ENCODE results near the gene RASA3.

RASA3 gene

GRCh38 chr13:113981194-113981605, 151.2 kb downstream of the RASA3 start:
- Histone ChIP-seq H3K27me3 (ENCODE audit: insufficient read depth, low read length) (no peaks in the 10 kb centered on the region), H3K4me1 (ENCODE audit: insufficient read depth, low read length) (peaks cover 4% of the 10 kb centered on the region), H3K4me3 (ENCODE audit: low read length) (no peak overlapping the region), H2AFZ (ENCODE audit: low read depth, low read length) (no peak overlapping the region), H3K9me3 (ENCODE audit: low read length) (no peaks in the 10 kb centered on the region), H3K36me3 (ENCODE audit: insufficient read depth, low read length) (peaks cover 46% of the 10 kb centered on the region)

- no peaks in the 10 kb centered on the region for H3K9me3 ChIP-seq (ENCODE audit: low read length)
- no peaks in the 10 kb centered on the region for H3K27me3 ChIP-seq (ENCODE audit: insufficient read depth, low read length)
- peaks cover 46% of the 10 kb centered on the region for H3K36me3 ChIP-seq (ENCODE audit: insufficient read depth, low read length)
- H3K4me3 ChIP-seq (ENCODE audit: low read length) = no peak overlapping the region
- no peak overlapping the region for H2AFZ ChIP-seq (ENCODE audit: low read depth, low read length)
- H3K4me1 ChIP-seq (ENCODE audit: insufficient read depth, low read length) = peaks cover 4% of the 10 kb centered on the region
Measured at GRCh38 chr13:113980489-113981064, 151.8 kb downstream of the RASA3 start.

- no peak overlapping the region for H3K4me3 ChIP-seq (ENCODE audit: low read length)
- H3K4me1 ChIP-seq (ENCODE audit: insufficient read depth, low read length) = peaks cover 4% of the 10 kb centered on the region
- H3K27me3 ChIP-seq (ENCODE audit: insufficient read depth, low read length) = no peaks in the 10 kb centered on the region
- H2AFZ ChIP-seq (ENCODE audit: low read depth, low read length) = no peak overlapping the region
- H3K36me3 ChIP-seq (ENCODE audit: insufficient read depth, low read length) = peaks cover 52% of the 10 kb centered on the region
- no peaks in the 10 kb centered on the region for H3K9me3 ChIP-seq (ENCODE audit: low read length)
Measured at GRCh38 chr13:113979791-113980471, 152.5 kb downstream of the RASA3 start.

DNA sequence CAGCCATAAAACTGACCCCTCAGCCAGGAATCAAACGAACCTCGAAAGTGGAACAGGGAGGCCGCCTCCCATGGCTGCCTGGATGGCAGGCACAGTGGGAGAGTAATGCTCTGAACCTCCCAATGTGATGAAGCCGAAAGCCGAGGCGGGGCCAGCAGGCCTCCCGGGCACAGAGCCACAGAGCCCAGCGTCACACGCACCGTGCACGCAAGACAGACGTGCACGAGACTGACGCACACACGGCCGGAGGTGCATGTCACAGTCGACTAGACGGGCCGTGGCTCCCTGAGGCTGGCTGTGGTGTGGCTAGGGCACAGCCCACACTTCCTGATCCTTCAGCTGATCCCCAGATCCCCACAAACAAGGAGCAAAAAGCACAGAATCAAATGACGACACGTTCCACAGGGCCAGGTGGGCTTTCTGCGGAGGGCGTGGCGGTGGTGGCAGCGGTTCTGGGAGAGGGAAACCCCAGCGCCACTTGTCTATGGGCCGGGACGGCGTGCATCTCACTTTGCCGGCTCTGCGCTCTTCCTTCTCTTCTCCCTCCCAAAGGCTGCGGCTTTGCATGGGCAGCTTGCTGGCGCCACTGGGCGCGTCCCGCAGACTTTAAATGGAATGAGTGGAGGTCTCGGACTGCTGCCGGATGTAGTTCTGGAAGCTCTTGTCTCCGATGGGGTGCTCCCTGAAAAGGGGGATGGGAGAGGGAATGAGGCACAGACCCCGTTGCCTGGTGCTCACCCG, 153.5 kb downstream of the RASA3 start:
- peaks cover 3% of the 10 kb centered on the region for H3K9me3 ChIP-seq (ENCODE audit: low read length)
- H3K36me3 ChIP-seq (ENCODE audit: insufficient read depth, low read length) = peaks cover 56% of the 10 kb centered on the region
- H3K27me3 ChIP-seq (ENCODE audit: insufficient read depth, low read length) = no peaks in the 10 kb centered on the region
- no peak overlapping the region for H2AFZ ChIP-seq (ENCODE audit: low read depth, low read length)
- peaks cover 4% of the 10 kb centered on the region for H3K4me1 ChIP-seq (ENCODE audit: insufficient read depth, low read length)
- H3K4me3 ChIP-seq (ENCODE audit: low read length) = no peak overlapping the region

- H3K27me3 ChIP-seq (ENCODE audit: insufficient read depth, low read length) = no peaks in the 10 kb centered on the region
- H2AFZ ChIP-seq (ENCODE audit: low read depth, low read length) = no peak overlapping the region
- H3K36me3 ChIP-seq (ENCODE audit: insufficient read depth, low read length) = peaks cover 56% of the 10 kb centered on the region
- peaks cover 3% of the 10 kb centered on the region for H3K9me3 ChIP-seq (ENCODE audit: low read length)
- H3K4me3 ChIP-seq (ENCODE audit: low read length) = no peak overlapping the region
- H3K4me1 ChIP-seq (ENCODE audit: insufficient read depth, low read length) = peaks cover 4% of the 10 kb centered on the region
Measured at GRCh38 chr13:113977976-113978375, 154.4 kb downstream of the RASA3 start.

GRCh38 chr13:113976711-113977684, 155.4 kb downstream of the RASA3 start:
- H2AFZ ChIP-seq (ENCODE audit: low read depth, low read length) = no peak overlapping the region
- no peaks in the 10 kb centered on the region for H3K27me3 ChIP-seq (ENCODE audit: insufficient read depth, low read length)
- H3K4me3 ChIP-seq (ENCODE audit: low read length) = no peak overlapping the region
- peaks cover 49% of the 10 kb centered on the region for H3K36me3 ChIP-seq (ENCODE audit: insufficient read depth, low read length)
- peaks cover 4% of the 10 kb centered on the region for H3K4me1 ChIP-seq (ENCODE audit: insufficient read depth, low read length)
- H3K9me3 ChIP-seq (ENCODE audit: low read length) = peaks cover 3% of the 10 kb centered on the region

GRCh38 chr13:113975416-113975815, 157.0 kb downstream of the RASA3 start:
- no peaks in the 10 kb centered on the region for H3K27me3 ChIP-seq (ENCODE audit: insufficient read depth, low read length)
- peaks cover 37% of the 10 kb centered on the region for H3K36me3 ChIP-seq (ENCODE audit: insufficient read depth, low read length)
- peaks cover 4% of the 10 kb centered on the region for H3K4me1 ChIP-seq (ENCODE audit: insufficient read depth, low read length)

GRCh38 chr13:113974304-113975281, 157.8 kb downstream of the RASA3 start:
- Histone ChIP-seq H3K4me3 (ENCODE audit: low read length) (no peak overlapping the region), H3K9me3 (ENCODE audit: low read length) (peaks cover 3% of the 10 kb centered on the region), H3K27me3 (ENCODE audit: insufficient read depth, low read length) (no peaks in the 10 kb centered on the region), H3K36me3 (ENCODE audit: insufficient read depth, low read length) (peaks cover 29% of the 10 kb centered on the region), H3K4me1 (ENCODE audit: insufficient read depth, low read length) (peaks cover 4% of the 10 kb centered on the region), H2AFZ (ENCODE audit: low read depth, low read length) (no peak overlapping the region)

More at GRCh38 chr13:113975416-113975815, 157.0 kb downstream of the RASA3 start:
- no peak overlapping the region for H3K4me3 ChIP-seq (ENCODE audit: low read length)
- H3K9me3 ChIP-seq (ENCODE audit: low read length) = peaks cover 3% of the 10 kb centered on the region
- H2AFZ ChIP-seq (ENCODE audit: low read depth, low read length) = no peak overlapping the region

GRCh38 chr13:113973218-113974164, 158.9 kb downstream of the RASA3 start, which contains the start of gene C13orf46:
C13orf46 (minus strand) TSS chr13:113974076; CDS start chr13:113973997, 79 bp downstream.
- H3K4me3 ChIP-seq (ENCODE audit: low read length) = no peak within 1 kb of the TSS
- H3K36me3 ChIP-seq (ENCODE audit: insufficient read depth, low read length) = peaks cover 20% of the 10 kb centered on the region
- peaks cover 6% of the 10 kb centered on the region for H3K9me3 ChIP-seq (ENCODE audit: low read length)
- H3K4me1 ChIP-seq (ENCODE audit: insufficient read depth, low read length) = peaks cover 4% of the 10 kb centered on the region
- no peaks in the 10 kb centered on the region for H3K27me3 ChIP-seq (ENCODE audit: insufficient read depth, low read length)
- H2AFZ ChIP-seq (ENCODE audit: low read depth, low read length) = no peak within 1 kb of the TSS

DNA sequence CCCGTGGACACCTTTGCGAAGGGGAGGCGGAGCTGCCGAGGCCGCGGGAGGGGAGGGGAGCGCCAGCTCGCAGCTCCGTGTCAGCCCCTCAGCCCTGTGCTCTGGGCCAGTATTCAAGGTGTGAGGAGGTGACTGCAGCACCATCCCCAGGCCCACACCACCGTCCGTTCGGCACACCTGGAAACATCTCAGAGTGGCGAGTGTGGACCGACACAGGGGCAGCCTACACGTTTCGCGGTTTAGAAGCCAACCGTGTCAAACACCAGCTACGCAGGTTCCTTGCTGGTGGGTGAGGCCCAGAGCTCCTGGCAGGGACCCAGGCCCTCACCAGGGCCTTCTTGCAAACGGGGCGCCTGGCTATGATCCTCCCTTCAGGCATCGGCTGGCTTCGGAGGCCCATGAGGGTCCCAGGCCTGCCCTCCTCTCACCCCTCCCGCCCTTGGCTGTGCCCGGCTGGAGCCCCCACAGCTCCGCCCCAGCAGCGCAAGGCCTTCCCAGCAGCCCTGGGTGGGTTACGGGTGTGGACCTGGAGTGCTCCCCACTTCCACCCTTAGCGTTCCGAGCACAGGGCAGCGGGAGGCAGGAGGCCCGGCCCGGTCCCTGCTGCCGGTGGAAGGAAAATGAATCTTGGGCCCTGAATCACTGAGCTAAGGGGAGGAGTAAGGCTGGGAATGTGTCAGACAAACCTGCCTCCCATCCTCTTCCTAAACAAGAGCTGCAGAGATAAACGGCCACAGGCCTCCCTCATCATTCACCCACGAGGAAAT, 159.8 kb downstream of the RASA3 start:
- Histone ChIP-seq H3K36me3 (ENCODE audit: insufficient read depth, low read length) (peaks cover 17% of the 10 kb centered on the region), H3K27me3 (ENCODE audit: insufficient read depth, low read length) (no peaks in the 10 kb centered on the region), H2AFZ (ENCODE audit: low read depth, low read length) (no peak overlapping the region), H3K4me1 (ENCODE audit: insufficient read depth, low read length) (peaks cover 4% of the 10 kb centered on the region), H3K9me3 (ENCODE audit: low read length) (peaks cover 8% of the 10 kb centered on the region), H3K4me3 (ENCODE audit: low read length) (no peak overlapping the region)
